Measurements from ENCODE around the gene PRR33.

PRR33 gene

DNA sequence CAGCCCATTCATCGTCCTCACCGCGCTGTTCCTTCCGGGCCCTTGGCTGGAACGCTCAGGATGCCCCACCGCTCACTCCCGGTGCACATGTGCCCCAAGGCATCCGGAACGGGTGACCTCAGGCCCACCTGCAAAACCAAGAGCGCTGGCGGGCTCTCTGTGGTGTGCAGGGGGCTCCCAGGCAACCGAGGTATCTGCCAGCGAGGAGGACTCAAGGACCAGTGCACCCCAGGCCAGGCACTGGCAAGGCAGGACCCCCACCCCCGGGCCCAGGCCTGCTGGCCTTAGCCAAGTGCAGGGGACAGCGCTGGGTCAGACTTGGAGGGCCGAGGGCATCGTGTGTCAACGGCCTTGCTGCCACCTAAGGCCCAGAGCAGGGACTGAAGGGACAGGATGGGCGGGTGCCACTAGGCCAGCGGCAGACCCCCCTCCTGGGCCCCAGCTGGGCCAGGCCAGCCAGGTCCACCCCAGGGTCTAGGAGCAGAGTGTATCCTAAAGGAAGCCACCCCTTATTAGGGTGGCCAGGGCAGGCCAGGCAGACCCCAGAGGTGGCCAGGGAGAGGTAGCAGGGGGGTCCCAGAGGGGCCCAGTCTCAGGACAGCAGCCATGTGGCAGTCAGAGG lies 36.3 kb upstream of the PRR33 start:
- no peak for DNase-seq

DNA sequence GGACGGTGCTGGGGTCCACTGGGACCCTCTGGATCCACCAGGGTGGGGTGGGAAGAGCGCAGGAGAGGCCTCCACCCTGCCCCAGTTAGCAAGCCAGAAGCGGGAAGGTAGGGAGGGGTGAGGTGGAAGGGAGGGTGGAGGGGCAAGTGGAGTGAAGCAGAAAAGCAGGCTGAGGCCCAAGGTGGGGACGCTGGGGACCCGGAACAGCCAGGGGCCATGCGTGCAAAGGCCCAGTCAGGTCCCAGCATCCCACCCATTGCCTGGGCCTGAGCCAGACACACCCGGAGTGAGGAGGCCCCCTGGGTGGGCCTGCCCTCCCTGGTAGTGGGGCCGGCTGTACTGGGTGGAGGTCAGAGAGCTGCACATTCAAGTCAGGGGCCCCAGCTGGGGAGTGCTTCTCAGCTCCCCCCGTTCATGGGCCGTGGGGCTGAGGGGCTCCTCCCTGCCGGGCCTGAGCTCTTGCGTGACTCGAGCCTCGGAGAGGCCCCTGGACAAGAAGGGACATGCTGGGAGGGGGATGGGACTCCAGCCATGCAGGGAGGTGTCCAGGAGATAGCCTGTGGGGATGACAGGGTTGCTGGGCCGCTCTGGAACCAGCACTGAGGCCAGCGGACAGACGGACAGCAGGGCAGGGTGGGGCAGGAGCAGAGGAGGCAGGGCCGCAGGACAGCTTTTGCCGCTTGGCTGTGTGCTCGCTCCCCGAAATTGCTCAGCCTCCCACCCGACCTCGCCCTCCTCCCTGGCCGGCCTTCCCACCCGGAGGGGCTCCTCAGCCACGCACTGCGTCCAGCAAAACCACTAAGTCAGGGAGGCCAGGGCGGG lies 35.5 kb upstream of the PRR33 start:
- no peak for DNase-seq

DNA sequence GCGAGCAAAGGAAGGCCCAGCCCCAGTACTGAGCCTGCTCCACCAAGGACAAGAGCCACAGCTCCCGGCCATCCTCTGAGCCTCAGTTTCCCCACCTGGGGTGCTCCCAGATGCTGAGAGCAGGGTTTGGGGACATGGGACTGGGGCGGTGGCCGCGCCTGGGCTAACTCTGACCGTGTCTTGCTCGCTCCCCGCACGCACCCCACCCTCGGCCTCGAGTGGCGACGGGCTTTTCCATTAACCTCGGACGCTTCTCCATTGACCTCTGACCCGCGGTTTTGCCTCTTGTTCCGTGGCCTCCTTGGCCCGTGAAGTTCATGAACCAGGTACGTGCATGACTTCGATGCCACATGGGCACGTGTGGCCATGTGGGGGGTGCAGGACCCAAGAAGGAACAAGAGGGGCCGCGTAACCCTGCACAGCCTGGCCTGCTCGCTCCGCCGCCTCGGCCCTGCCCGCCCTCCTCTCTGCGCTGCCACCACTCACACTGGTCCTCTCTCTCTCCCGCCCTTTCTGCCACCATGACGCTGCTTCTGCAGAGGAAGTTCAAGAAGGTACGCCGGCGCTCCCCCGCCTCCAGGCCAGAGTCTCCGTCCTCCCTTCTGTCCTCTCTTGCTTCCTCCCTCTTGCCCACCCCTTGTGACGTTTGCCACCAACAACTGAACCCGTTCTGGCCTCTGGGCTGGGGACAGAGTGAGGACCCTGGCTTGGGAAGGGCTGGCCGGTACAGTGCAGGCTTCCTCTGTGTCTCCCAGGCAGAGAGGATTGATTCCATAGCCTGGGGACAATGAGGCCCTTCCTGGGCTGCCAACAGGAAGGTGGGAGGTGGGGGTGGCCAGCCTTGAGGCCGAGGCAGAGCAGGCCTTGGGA lies 34.7 kb upstream of the PRR33 start:
- no peak for DNase-seq

DNA sequence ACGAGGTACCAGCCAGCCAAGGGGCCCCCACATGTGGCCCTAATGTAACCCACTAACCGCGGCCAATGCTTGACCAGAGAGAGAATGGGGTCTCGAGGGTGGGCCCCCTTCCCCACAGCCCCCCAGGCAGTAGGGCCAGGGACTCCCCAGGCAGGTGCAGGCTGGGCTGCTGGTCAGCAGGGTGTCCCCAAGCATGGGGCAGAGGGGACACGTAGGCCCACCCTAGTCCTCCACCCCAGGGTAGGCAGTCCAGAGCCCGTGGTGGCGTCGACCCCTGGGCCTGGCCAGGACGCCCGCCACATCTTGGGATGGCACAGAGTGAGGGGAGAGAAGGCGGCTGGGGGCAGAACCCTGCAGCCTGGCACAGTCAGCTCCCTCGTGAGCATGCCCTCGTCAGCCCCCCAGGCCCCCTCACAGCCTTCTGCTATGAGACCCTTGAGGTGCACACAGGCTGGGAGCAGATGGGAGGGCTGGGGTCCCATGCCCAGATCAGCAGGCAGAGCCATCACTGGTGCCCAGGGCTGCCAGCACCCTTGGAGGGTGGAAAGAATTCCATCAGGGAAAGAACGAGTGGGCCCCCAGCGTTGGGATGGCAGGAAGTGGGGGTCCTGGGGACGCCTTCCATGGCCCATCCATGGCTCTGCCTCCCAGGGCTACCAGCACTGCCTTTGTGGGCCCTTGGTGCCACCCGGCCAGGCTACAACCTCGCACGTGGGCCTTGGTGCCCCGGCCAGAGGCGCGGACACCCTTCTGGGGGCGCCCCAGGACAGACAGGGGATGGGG lies 33.9 kb upstream of the PRR33 start:
- no peak for DNase-seq

- no peak for DNase-seq
Observed at GRCh38 chr11:1924646-1925372, 33.1 kb upstream of the PRR33 start.

DNA sequence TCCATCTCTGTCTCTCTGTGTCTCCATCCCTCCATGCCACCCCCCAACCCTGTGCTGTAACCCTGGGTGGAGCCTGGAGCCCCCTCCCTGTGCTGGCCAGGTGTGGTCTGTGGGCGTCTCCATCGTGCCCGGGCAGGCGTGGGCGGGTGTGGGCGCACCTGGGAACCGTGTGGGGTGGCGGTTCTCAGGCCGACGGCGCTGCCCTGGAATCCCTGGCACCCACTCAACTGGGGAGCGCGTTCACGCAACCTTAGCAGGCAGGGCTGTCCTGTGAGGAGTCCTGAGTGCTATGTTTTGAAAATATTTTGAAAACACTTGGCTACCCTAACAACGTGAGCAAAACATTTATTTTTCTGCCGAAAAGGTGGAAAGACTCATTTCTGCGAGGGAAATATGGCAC lies 32.5 kb upstream of the PRR33 start:
- no peak for DNase-seq

- no peak for DNase-seq
Observed at GRCh38 chr11:1923201-1923956, 31.7 kb upstream of the PRR33 start.

- DNase-seq = no peak
Observed at GRCh38 chr11:1922481-1923081, 30.9 kb upstream of the PRR33 start.

DNA sequence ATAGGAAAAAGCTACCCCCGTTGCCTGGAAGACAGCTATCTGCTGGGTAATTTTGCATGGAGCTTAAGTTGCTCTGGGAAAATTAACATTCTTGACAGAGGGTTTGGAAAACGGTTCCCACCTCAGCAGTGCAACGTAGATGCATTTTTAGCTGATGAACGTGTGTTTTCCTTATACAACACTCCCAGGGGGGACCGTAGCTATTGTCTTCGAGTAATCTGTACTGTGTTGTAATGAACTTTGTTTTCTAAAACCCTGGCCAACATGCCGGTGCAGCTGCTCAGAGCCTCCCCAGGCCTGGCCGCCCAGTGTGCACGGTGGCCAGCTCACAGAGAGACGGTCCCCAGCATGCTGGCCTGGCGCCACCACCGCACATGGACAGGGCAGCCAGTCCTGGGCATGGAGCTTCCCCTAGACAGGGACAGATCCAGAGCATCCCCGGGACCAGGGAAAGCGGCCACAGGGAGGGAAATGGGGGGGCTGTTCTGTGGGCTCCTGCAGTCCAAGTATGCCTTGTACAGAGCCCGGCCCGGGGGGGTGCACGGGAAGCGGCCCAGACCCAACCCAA lies 30.0 kb upstream of the PRR33 start:
- DNase-seq = no peak

DNA sequence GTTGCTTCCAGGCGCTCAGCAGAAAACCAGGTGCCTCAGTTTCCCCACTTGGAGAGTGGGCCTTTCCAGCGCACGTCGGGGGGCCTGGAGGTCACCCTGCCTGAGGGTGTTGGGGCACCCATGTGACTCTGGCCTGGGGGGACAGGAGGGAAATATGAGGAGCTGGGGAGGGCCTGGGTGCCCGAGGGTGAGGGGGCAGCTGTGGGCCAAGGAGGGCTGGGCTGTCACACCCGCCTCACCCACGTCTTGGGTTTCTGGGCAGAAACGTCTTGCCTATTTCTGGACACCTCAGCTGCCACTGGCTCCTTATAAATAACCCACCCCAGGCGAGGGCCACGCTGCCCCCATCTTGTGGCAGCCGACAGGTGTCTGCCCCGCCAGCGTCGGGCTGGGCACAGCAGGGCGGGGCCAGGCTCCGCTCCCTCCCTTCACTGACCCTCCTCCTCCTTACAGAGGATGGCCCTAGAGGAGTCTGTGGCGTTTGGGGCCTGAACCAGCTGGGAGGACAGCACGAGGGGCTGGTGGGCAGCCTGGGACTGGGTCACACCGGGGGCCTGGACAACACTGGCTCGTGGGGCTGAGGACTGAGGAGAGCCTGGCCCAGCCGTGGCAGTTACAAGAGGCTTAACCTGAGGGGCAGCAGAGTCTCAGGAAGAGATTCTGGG lies 29.3 kb upstream of the PRR33 start:
- no peak for DNase-seq

- DNase-seq = no peak
Observed at GRCh38 chr11:1920128-1920908, 28.6 kb upstream of the PRR33 start.

DNA sequence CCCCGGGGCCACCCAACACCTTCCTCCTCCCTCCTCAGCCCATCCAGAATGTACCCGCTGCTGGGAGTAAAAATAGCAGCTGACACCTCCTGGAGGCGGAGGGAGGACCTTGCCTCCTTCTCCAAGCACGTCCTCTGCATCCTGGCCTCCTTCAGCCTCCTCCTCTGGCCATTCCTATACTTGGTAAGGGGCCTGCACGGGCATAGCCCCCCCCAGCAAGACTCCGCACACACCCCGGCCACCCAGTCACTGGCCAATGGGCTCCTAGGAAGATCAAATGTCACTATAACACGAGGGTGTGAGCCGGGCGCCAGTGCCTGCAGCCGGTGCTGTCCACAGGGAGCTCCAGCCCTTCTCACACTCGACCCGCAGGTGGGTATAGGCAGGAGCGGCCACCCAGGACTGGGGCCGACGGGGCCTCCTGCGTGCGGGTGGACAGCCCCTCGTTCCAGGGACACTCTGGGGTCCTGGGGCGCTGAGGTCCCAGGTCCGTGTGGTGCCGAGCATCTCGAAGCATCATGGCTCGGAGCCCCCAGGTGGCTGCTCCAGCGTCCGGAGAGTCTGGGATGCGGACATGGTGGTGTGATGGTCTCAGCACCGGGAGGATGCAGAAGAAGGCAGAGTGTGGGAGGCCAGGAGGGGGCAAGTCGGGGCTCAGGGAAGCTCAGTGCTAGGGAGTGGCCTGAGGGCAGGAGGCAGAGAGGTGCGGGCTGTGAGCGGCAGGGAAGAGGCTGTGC lies 27.9 kb upstream of the PRR33 start, which contains the start of gene TNNT3:
TNNT3 (plus strand) TSS at position 313 of the 737 bp plus-strand sequence. CDS start 3,172 bp downstream, outside the sequence.
- DNase-seq = no peak

GRCh38 chr11:1918436-1919315 lies 27.0 kb upstream of the PRR33 start:
- DNase-seq = no peak

GRCh38 chr11:1917523-1918435 lies 26.1 kb upstream of the PRR33 start:
- DNase-seq = no peak

DNA sequence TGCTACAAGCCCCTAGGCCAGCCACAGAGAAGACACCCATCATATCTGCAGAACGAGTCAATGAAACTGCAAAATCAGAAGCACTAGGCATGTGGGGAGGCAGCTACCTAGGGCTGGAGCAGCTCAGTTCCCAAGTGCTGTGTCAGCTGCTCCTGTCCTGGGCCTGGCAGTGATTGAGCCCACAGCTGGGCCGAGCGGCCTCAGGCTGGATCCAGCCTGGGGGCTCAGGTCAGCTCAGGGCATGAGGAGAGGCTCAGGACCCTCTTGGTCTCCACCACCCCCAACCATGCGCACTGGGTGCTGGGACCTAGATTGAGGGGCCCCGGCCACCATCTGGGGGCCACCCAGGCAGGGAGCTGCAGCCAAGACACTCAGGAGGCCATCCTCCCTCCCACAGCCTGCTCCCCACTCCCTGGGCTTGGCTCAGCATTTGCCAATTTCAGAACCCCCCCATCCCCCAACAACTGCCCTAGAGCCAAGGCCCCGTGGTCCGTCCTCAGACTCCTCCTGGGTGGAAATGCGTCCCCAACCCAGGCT lies 25.4 kb upstream of the PRR33 start:
- DNase-seq = no peak
